ENCODE data around the gene ARHGAP18.

Gene ARHGAP18

DNA sequence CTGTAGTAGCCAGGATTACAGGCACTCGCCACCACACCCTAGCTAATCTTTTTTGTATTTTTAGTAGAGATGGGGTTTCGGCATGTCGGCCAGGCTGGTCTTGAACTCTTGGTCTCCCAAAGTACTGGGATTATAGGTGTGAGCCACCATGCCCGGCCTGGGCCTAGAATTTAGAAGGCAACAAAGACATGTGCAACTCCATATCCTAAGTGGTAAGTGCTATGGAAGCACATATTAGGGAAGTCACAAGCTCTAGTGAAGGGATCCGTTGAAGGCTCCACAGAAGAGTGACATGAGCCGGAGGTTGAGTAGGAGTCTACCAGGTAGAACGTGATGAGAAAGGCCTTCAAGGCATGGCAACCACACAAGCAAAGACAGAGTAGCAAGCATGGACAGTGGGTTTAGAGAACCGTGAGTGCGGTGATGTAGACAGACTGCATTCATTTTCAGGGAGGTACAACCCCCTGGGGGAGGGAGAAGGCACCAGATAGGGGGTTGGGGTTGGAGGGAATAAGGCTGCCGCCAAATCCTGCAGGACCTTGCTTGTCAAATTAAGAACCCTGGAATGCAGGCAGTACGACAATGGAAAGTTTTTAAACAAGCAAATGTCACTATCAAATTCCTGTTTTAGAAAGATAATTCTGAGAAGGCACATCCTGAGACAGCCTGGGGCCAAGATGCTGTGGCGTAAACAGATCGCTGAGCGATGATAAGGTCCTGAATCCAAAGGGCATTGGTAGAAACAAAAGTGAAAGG, 50.2 kb downstream of the ARHGAP18 start:
- H3K27ac Mint-ChIP-seq: no peak overlapping the region

DNA sequence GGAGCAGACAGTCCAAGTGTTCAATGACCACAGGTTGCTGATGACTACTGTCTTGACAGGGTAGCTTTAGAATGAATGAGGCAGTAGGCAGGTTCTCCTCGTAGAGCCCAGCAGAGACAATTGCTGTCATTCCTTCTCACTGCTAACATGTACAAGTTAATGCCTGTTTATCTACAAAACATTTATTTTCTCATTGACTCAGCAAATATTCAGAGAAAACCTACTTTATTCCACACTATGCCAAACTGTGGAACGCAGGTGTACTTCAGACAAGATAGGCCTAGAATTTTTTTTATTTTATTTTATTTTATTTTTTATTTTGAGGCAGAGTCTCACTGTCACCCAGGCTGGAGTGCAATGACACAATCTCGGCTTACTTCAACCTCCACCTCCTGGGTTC, 50.8 kb downstream of the ARHGAP18 start:
- DNase-seq: no peak
- Mint-ChIP-seq H3K27me3 (no peaks in the 10 kb centered on the region), H3K36me3 (ENCODE audit: low read depth) (no peaks in the 10 kb centered on the region), H3K4me3 (no peak overlapping the region), H3K9me3 (no peaks in the 10 kb centered on the region), H3K27ac (no peak overlapping the region), H3K4me1 (peaks cover 8% of the 10 kb centered on the region)
- no peak for ATAC-seq

More for the DNA sequence above, 50.2 kb downstream of the ARHGAP18 start:
- Mint-ChIP-seq H3K27me3 (no peaks in the 10 kb centered on the region), H3K36me3 (ENCODE audit: low read depth) (no peaks in the 10 kb centered on the region), H3K4me3 (no peak overlapping the region), H3K4me1 (peaks cover 8% of the 10 kb centered on the region), H3K9me3 (no peaks in the 10 kb centered on the region)
- DNase-seq (no peak), ATAC-seq (no peak)

GRCh38 chr6:129657483-129657882, 52.5 kb downstream of the ARHGAP18 start:
- Mint-ChIP-seq H3K4me3 (no peak overlapping the region), H3K27ac (no peak overlapping the region), H3K27me3 (no peaks in the 10 kb centered on the region), H3K9me3 (no peaks in the 10 kb centered on the region), H3K4me1 (peaks cover 8% of the 10 kb centered on the region), H3K36me3 (ENCODE audit: low read depth) (no peaks in the 10 kb centered on the region)
- ATAC-seq (no peak), DNase-seq (no peak)

DNA sequence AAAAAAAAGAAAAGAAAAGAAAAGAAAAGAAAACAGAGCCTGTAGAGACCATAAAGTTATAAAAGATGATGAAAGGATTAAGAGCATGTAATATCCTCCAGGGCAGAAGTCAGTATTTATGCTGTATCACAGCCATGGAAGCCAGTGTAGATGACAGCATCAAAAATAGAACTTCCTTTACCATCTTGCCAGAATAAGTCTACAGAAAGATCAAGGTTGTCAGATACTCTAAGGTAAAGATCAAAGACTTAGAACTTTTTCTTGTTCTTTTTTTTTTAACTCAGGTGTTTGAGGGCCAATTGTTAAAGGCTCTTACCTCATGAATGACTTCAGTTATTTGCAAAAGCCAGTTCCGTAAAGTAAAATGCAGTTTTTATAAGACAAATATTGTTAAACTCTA, 54.6 kb downstream of the ARHGAP18 start:
- H3K4me1 Mint-ChIP-seq: peaks cover 8% of the 10 kb centered on the region
- DNase-seq (no peak), ATAC-seq (no peak)
- no peaks in the 10 kb centered on the region for H3K9me3 Mint-ChIP-seq
- H3K27ac Mint-ChIP-seq: no peak overlapping the region
- no peak overlapping the region for H3K4me3 Mint-ChIP-seq
- no peaks in the 10 kb centered on the region for H3K36me3 Mint-ChIP-seq (ENCODE audit: low read depth)
- no peaks in the 10 kb centered on the region for H3K27me3 Mint-ChIP-seq

DNA sequence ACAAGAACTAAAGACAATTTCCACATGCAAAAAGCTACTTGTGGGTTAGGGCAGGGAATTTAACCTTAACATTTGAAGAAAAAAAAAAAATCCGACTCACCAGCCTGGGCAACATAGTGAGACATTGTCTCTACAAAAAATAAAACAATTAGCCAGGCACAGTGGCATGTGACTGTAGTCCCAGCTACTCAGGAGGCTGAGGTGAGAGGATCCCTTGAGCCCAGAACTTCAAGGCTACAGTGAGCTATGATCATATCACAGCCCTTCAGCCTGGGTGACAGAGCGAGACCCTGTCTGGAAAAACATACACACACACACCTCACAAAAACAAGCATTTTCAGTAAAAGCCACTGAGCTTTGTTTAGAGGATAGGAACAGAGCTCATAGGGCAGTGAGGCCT, 56.2 kb downstream of the ARHGAP18 start:
- Mint-ChIP-seq H3K27me3 (no peaks in the 10 kb centered on the region), H3K4me3 (no peak overlapping the region), H3K4me1 (peaks cover 8% of the 10 kb centered on the region), H3K36me3 (ENCODE audit: low read depth) (no peaks in the 10 kb centered on the region), H3K27ac (no peak overlapping the region), H3K9me3 (no peaks in the 10 kb centered on the region)
- ATAC-seq (no peak), DNase-seq (no peak)

DNA sequence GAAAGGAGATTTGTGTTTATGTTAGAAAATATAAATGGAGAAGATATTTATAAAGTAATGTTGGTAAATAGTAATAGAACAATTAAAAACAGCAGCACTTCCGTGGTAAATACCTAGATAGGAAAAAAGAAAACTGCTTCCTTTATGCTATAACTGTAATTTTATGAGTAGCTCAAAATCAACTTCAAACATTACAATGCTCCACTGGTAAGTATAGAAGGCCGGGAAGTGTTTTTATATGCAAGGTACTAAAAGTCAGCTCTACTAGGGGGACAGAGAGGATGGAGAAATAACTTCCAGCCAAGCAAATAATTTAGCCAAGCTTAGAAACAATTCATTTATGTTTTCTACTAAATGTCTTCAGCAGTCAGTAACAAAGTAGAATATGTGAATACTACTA, 56.7 kb downstream of the ARHGAP18 start:
- ATAC-seq: no peak
- Mint-ChIP-seq H3K4me1 (peaks cover 8% of the 10 kb centered on the region), H3K4me3 (no peak overlapping the region), H3K27ac (no peak overlapping the region), H3K9me3 (no peaks in the 10 kb centered on the region), H3K27me3 (no peaks in the 10 kb centered on the region), H3K36me3 (ENCODE audit: low read depth) (no peaks in the 10 kb centered on the region)
- DNase-seq: no peak

GRCh38 chr6:129651291-129651691, 58.7 kb downstream of the ARHGAP18 start:
- Mint-ChIP-seq H3K27ac (no peak overlapping the region), H3K36me3 (ENCODE audit: low read depth) (no peaks in the 10 kb centered on the region), H3K4me1 (peaks cover 8% of the 10 kb centered on the region), H3K27me3 (no peaks in the 10 kb centered on the region), H3K9me3 (no peaks in the 10 kb centered on the region), H3K4me3 (no peak overlapping the region)
- DNase-seq (no peak), ATAC-seq (no peak)

DNA sequence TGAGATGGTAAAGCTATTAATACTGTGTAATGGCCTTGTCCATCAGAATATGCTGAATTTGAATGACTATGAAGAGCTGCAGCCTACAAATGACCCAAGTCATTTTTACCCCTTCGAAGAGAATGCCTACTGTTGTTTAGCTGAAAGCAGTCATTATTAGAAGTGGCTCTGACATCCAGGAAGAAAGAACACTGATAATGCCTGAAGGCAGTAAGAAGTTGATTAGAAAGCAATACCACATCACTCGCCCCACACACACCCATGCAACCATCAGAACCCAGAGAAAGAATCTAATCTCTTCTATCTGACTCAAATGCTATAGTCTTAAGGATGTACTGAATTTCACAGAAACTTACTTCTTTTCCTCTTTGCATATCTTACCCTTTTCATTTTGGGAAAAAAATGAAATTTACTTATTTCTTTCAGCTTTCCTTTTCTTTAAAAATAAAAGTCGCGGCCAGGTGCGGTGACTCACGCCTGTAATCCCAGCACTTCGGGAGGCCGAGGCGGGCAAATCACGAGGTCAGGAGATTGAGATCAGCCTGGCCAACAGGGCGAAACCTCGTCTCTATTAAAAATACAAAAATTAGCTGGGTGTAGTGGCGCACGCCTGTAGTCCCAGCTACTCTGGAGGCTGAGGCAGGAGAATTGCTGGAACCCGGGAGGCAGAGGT, 61.0 kb downstream of the ARHGAP18 start:
- H3K36me3 Mint-ChIP-seq (ENCODE audit: low read depth): no peaks in the 10 kb centered on the region
- ATAC-seq: no peak
- H3K4me1 Mint-ChIP-seq: no peaks in the 10 kb centered on the region
- H3K27me3 Mint-ChIP-seq: no peaks in the 10 kb centered on the region
- no peaks in the 10 kb centered on the region for H3K9me3 Mint-ChIP-seq
- no peak overlapping the region for H3K4me3 Mint-ChIP-seq
- no peak overlapping the region for H3K27ac Mint-ChIP-seq
- no peak for DNase-seq

GRCh38 chr6:129647044-129647443, 62.9 kb downstream of the ARHGAP18 start:
- DNase-seq (no peak), ATAC-seq (no peak)
- Mint-ChIP-seq H3K36me3 (ENCODE audit: low read depth) (no peaks in the 10 kb centered on the region), H3K27me3 (no peaks in the 10 kb centered on the region), H3K9me3 (no peaks in the 10 kb centered on the region), H3K4me3 (no peak overlapping the region), H3K4me1 (no peaks in the 10 kb centered on the region), H3K27ac (no peak overlapping the region)

GRCh38 chr6:129646642-129647041, 63.3 kb downstream of the ARHGAP18 start:
- Mint-ChIP-seq H3K9me3 (no peaks in the 10 kb centered on the region), H3K36me3 (ENCODE audit: low read depth) (no peaks in the 10 kb centered on the region)
- DNase-seq: no peak

GRCh38 chr6:129645830-129646579, 64.0 kb downstream of the ARHGAP18 start:
- DNase-seq (no peak), ATAC-seq (no peak)
- Mint-ChIP-seq H3K27ac (no peak overlapping the region), H3K4me3 (no peak overlapping the region), H3K27me3 (no peaks in the 10 kb centered on the region), H3K36me3 (ENCODE audit: low read depth) (no peaks in the 10 kb centered on the region), H3K9me3 (no peaks in the 10 kb centered on the region), H3K4me1 (no peaks in the 10 kb centered on the region)

More at GRCh38 chr6:129646642-129647041, 63.3 kb downstream of the ARHGAP18 start:
- H3K27me3 Mint-ChIP-seq: no peaks in the 10 kb centered on the region
- H3K4me1 Mint-ChIP-seq: no peaks in the 10 kb centered on the region
- no peak overlapping the region for H3K27ac Mint-ChIP-seq
- no peak for ATAC-seq
- H3K4me3 Mint-ChIP-seq: no peak overlapping the region

DNA sequence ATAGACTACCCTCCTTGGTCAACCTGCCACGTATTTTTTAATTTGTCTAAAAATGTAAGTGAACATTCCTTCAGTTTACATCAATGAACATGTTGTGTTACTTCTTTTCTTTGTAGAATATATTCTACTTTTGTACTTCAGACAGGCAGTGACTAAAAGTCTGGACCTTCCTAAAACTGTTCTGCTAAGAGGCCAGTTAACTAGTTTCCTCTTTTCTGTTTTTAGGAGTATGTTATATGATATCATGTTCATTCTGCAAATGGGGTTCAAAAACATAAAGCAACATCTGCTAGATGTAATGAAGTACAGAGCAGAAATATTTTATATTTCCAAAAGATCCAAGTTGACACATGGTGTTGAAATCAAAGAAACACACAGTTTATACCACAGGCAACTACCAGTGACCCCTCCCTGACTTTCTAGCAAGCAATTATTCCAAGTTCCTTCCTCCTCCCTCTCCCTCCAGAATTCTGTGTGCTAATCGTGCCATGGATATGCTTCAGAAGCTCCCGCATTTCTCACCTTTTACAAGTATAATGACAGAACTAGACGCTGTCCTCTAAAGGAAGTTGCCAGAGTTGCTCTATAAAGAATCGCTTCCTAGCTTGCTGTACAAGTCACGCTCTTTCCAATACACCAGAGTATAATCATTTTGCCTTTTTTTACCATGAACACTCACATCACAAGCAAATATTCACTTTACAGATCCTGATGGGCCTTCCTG, 64.7 kb downstream of the ARHGAP18 start:
- Mint-ChIP-seq H3K36me3 (ENCODE audit: low read depth) (no peaks in the 10 kb centered on the region), H3K9me3 (no peaks in the 10 kb centered on the region), H3K27me3 (no peaks in the 10 kb centered on the region), H3K4me1 (no peaks in the 10 kb centered on the region), H3K4me3 (no peak overlapping the region), H3K27ac (no peak overlapping the region)
- DNase-seq (no peak), ATAC-seq (no peak)

GRCh38 chr6:129644567-129645015, 65.4 kb downstream of the ARHGAP18 start:
- no peak overlapping the region for H3K4me3 Mint-ChIP-seq
- no peak overlapping the region for H3K27ac Mint-ChIP-seq
- ATAC-seq (no peak), DNase-seq (no peak)
- H3K36me3 Mint-ChIP-seq (ENCODE audit: low read depth): no peaks in the 10 kb centered on the region
- H3K4me1 Mint-ChIP-seq: no peaks in the 10 kb centered on the region
- no peaks in the 10 kb centered on the region for H3K9me3 Mint-ChIP-seq
- H3K27me3 Mint-ChIP-seq: no peaks in the 10 kb centered on the region

DNA sequence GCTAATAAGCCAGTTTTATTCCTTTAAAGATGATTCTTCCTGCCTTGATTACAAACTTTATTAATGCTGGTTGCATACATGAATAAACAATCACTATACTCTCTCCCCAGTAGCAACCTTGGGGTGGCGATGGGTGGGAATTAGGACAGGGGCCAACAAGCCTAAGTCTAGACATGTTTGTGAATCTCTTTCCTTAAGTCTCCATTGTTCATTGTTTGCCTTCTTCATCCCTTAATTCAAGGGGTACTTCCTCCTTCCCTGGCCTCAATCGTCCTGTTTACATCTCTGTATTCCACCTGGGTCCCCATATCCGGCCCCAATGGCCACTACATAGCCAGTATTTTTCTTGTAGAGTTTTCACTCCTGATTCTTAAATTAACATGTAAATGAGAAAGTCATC, 66.0 kb downstream of the ARHGAP18 start:
- ATAC-seq: no peak
- Mint-ChIP-seq H3K4me1 (no peaks in the 10 kb centered on the region), H3K4me3 (no peak overlapping the region), H3K27ac (no peak overlapping the region), H3K27me3 (no peaks in the 10 kb centered on the region), H3K9me3 (no peaks in the 10 kb centered on the region), H3K36me3 (ENCODE audit: low read depth) (no peaks in the 10 kb centered on the region)
- DNase-seq: no peak
